Medulla oblongata (tissue), 1 donor: ENCODE results near the gene AFAP1L2.
"Not testable (repeated sequence)": the region's sequence is repeated elsewhere in the genome, so short reads cannot be mapped to it uniquely, and the experiment has no call there.

Source experiments
- DNase-seq: peaks from one replicate; pipeline ENCODE4 v3.0.0-alpha.2; 2015; ENCODE audit errors: extremely low spot score

Gene AFAP1L2

GRCh38 chr10:114337510-114338462 is 66.5 kb downstream of the AFAP1L2 start:
- DNase-seq, result no peak

DNA sequence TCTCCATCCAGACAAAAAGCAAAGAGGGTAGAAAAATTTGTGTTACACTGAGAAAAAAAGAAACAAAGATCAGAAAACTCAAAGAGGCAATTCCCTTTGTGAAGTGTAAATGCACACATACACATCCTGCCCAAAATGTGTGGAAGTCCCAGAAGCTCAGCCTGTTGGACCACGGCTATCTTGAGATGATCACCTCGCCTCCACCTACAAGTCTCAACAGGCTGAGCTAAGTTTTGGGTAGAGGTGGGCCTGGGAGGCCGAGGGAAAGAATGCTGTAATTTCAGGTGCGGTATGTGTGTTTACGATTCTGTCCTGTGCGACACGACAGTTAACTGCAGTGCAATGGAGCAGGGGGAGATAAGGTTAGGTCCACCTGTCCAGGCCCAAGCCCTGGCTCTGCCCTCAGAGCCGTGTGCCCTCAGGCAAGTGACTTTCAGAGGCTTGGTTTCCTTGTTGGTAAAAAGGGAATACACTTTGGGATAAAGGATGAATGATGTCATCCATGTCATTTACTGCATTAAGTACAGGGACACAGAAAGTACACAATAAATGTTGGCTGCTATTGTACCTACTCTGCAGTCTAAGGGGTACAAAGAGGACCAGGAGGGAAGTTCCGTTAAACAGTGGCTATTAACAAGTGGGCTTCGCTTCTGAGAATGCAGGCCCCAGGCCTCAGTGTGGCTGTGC is 67.3 kb downstream of the AFAP1L2 start:
- DNase-seq, result no peak

DNA sequence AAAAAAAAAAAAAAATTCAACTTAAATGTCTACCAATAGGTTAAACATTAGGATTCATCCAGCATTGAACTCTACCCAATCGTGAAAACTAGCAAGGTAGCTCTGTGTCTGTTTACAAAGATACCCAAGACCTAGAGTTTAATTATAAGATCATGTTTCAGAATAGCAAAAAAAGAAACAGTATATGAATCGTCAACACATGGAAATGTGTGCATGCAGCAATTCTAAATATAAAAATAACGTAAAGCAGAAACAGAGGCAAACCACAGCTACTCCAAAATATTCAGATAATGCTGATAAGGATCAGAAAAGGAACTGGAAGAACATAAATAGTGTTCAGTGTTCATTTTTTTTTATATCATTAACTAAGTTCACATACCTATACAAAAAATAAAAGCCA is 68.7 kb downstream of the AFAP1L2 start:
- no peak for DNase-seq

DNA sequence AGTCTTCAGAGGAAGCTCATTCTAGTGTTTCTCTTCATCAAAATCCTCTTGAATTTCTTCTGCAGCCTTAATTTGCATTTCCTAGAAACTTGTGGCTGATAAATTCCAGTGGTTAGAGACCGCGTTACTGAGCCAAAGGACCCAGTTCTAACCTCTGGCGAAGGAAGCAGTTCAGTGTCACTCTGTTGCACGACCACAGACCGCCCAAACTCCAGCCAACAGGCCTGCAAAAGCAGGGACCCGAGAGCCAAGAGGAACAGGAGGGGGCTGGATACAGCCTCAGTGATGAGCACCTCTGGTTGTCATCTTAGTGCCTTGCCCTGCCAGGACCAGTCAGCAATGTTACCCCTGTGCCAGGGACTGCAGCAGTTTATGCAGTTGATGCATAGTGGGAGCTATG is 70.0 kb downstream of the AFAP1L2 start:
- no peak for DNase-seq

GRCh38 chr10:114333441-114333840 is 70.9 kb downstream of the AFAP1L2 start:
- not testable (repeated sequence) for DNase-seq

- DNase-seq, result no peak
Observed at GRCh38 chr10:114332301-114333192, 71.8 kb downstream of the AFAP1L2 start.

- no peak for DNase-seq
Observed at GRCh38 chr10:114329634-114330365, 74.5 kb downstream of the AFAP1L2 start.

GRCh38 chr10:114328874-114329273 is 75.4 kb downstream of the AFAP1L2 start:
- DNase-seq, result peak; percentile 77

- no peak for DNase-seq
Observed at GRCh38 chr10:114328441-114328812, 75.9 kb downstream of the AFAP1L2 start.

- no peak for DNase-seq
Observed at GRCh38 chr10:114327537-114328440, 76.5 kb downstream of the AFAP1L2 start.

DNA sequence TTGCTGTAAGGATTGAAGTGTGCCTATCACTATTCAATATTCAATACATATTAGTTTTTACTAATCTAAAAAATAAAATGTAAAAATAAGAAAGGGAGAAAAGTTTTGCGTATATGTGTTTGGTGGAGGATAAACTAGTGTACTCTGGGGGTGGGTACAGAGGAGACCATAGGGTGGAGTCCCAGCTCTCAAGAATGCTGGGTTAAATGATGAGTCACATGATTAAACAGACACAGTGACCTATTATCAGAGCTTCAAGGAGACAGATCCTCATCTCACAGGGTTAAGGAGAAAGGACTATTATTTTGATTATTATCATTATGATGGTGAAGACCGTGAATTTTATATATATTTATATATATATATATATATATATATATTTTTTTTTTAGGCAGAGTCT is 77.5 kb downstream of the AFAP1L2 start:
- no peak for DNase-seq

DNA sequence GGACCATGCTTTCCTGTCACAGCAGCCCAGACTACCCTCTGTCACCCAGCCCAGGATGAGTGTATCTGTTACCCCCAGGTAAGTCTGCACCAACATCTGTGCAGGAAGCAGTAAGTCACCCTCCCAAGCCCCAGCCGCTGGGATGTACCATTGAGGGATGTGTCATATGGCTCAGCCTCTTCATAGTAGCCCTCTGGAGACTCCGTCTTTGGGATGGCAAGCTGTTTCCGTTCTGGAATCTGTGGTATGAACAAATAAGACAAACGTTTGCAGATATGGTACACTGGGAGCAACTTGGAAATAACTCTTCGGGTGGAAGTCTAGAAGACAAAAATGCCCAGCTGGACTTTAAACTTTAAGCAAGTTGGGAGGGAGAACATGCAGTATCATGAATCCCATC is 81.3 kb downstream of the AFAP1L2 start:
- no peak for DNase-seq

GRCh38 chr10:114322344-114322743 is 82.0 kb downstream of the AFAP1L2 start:
- no peak for DNase-seq

DNA sequence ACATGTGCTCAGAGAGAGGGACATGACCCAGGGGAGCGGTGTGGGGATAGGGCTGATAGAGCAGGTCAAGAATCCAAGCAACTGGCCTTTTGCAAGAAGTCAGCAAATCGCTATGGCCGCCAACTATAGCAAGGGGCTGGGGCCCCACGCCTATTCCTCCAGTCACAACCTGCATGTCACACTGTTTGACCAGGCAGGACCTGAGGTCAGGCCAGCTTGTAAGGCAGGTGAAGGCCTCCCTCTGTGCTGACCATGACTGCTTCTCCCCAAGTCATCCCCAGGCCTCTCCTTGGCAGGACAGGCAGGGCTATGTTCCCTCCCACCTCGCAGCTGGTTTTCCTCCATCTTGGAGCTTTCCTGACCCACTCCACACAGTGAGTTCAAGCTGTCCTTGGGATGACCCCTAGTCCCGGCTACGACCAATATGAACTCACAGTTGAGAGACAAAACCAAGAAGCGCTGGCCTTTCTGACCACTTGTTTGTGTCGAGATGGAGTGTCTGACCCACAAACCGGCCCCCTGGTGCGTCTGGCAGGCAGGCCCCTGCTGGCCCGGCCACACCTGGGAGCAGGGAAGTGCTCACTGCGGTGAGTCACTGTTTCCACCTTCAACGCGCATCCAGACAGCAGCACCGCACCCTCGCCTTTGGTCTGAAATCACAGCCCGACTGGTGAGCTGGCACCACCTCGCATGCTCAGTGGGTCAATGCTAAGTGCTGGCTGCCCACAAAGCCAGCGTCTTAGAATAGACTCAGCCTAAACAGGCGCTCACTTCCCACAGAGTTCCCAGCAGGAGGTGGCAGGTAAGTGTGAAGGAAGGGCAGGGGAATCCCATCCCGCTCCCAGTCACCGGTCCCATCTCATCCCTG is 83.8 kb downstream of the AFAP1L2 start:
- no peak for DNase-seq

DNA sequence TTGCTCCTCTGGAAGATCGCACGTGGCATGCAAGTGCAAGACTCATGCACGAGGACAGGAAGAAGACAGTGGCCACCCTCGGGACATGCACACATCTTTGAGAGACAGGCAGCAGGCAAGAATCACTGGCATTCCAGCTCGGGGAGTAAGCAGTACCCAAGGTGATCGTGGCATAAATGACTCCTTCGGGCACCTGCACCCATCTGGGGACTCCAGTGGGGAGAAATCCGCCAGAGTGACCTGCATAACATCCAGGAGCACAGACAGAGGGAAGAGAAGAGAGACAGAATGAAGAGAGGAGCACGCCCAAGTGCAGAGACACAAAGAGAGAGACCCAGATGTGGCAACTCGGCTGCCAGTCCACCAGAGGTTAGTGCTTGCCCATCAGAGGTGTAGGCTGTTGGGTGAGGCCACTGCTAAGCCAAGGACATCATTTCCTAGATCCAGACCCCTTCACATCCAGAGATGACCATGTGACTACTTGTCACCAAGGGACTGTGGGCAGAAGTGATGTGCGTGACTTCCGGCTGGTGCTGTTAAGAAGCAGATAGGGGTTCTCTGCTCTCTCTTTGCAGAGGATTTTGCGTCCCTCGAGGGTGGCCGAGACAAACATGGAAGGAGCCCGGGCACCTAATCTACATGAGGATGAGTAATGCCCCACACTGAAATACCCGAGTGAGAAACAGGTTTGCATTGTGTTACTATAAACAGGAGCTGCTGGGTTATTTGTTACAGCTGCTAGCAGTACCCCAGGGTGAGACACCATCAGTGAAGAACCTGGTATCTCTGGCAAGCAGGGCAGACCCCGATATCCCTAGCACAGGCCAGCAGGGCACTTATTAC is 84.7 kb downstream of the AFAP1L2 start:
- DNase-seq, result no peak

DNA sequence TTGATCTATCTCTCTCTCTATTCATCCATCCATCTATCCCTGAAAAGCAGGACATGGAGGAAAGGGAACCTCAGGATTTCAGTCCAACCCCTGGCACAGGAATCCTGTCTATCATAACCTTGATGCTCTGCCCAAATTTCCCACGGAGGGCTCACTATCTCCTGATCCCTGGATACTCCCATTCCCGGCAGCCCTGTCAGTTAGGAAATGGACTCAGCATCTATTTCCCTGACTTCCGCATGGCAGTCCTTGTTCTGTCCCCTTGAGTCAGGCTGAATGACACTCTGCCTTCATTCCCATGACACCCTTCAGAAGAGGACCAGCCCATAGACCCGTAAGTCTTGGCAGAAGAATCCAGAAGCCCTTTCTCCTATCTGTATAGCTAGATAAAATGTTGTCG is 87.6 kb downstream of the AFAP1L2 start:
- DNase-seq, result no peak

GRCh38 chr10:114315566-114316420 is 88.5 kb downstream of the AFAP1L2 start:
- DNase-seq, result no peak
